ENCODE results near the gene CTDSPL. TPM values are rescaled to one million over a fixed set of nuclear protein-coding genes. Genes with fewer than 3 reads are reported as not detected.
A peak's percentile ranks its signal among the peaks of the same experiment; 100 is the strongest.

The CTDSPL gene
- total and polyA plus RNA-seq, 2 experiments from 2014 or later: 29.2 to 33.7 TPM

DNA sequence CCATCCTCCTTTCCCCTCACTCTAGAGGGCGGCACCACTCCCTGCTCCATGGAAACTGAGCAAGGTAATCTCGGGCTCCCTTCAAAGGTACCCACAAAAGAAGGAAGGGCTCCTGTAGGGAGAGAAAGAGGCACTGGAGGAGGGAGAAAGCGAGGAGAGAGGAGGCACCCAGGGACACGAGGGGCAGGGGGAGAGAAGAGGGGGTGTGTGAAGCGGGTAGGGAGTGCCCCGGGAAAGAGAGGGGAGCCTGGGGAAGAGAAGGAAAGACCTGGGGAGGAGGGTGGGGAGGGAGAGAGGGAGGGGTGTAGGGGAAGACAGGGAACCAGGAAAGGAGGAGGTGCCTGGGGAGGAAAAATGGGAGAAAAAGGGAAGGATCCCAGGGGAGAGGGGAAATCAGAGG is 129.4 kb downstream of the CTDSPL start:
- DNase-seq (ENCODE audit: low spot score): peak; percentile 40
- Histone ChIP-seq H3K27me3 (no peaks in the 10 kb centered on the region), H3K9me2 (replicated peaks; ENCODE audit: insufficient read depth) (no peaks in the 10 kb centered on the region), H4K20me1 (ENCODE audit: insufficient read depth, poor library complexity, severe bottlenecking) (no peaks in the 10 kb centered on the region), H3K4me3 (no peak overlapping the region), H3K79me2 (peaks cover 13% of the 10 kb centered on the region), H3K27ac (peak overlapping the region; percentile 99), H3K4me1 (ENCODE audit: insufficient read depth) (peaks cover 61% of the 10 kb centered on the region), H2AFZ (no peak overlapping the region), H3K36me3 (replicated peaks; ENCODE audit: insufficient read depth, low read depth) (no peaks in the 10 kb centered on the region), H3K9me3 (ENCODE audit: low read depth) (no peaks in the 10 kb centered on the region), H3K4me2 (peak overlapping the region; percentile 67)
- TF ChIP-seq EZH2phosphoT487 (IDR thresholded peaks at IDR 0.05; ENCODE audit: low read depth, severe bottlenecking, unreplicated experiment) (no peak), EZH2 (IDR thresholded peaks at IDR 0.05; ENCODE audit: borderline replicate concordance) (no peak)
- TF ChIP-seq, protein P1, sequence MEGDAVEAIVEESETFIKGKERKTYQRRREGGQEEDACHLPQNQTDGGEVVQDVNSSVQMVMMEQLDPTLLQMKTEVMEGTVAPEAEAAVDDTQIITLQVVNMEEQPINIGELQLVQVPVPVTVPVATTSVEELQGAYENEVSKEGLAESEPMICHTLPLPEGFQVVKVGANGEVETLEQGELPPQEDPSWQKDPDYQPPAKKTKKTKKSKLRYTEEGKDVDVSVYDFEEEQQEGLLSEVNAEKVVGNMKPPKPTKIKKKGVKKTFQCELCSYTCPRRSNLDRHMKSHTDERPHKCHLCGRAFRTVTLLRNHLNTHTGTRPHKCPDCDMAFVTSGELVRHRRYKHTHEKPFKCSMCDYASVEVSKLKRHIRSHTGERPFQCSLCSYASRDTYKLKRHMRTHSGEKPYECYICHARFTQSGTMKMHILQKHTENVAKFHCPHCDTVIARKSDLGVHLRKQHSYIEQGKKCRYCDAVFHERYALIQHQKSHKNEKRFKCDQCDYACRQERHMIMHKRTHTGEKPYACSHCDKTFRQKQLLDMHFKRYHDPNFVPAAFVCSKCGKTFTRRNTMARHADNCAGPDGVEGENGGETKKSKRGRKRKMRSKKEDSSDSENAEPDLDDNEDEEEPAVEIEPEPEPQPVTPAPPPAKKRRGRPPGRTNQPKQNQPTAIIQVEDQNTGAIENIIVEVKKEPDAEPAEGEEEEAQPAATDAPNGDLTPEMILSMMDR (IDR thresholded peaks at IDR 0.05; ENCODE audit: poor library complexity): no peak
- 58% methylated on average over 5 of the region's 6 CpGs for WGBS (ENCODE audit: low lambda C conversion rate, missing lambda C conversion rate)

DNA sequence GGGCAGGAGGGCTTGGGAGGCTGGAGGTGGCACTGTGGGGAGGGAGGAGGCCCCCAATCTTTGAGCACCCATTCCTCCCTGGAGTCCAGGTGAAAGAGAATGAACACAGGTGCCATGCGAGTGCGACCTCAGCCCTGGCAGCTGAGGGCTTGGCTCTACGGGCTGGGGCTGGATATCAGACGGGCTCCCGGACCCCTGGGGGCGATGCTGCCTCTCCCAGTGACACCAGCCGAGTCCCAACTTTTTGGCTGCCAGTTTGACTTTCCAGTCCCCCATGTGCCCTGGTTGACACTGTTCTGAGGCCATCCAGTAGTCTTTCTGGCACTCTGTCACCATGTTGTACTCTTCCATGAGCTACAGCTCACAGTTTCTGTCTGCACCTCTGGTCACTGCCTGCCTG is 130.1 kb downstream of the CTDSPL start:
- TF ChIP-seq EZH2phosphoT487 (IDR thresholded peaks at IDR 0.05; ENCODE audit: low read depth, severe bottlenecking, unreplicated experiment) (no peak), EZH2 (IDR thresholded peaks at IDR 0.05; ENCODE audit: borderline replicate concordance) (no peak)
- TF ChIP-seq, protein P1 (IDR thresholded peaks at IDR 0.05; ENCODE audit: poor library complexity): no peak
- peaks cover 54% of the 10 kb centered on the region for H3K4me1 ChIP-seq (ENCODE audit: insufficient read depth)
- H3K27me3 ChIP-seq: no peaks in the 10 kb centered on the region
- no peaks in the 10 kb centered on the region for H3K9me2 ChIP-seq (replicated peaks; ENCODE audit: insufficient read depth)
- H3K27ac ChIP-seq: peak overlapping the region; percentile 99
- no peaks in the 10 kb centered on the region for H3K36me3 ChIP-seq (replicated peaks; ENCODE audit: insufficient read depth, low read depth)
- no peaks in the 10 kb centered on the region for H4K20me1 ChIP-seq (ENCODE audit: insufficient read depth, poor library complexity, severe bottlenecking)
- no peak for DNase-seq (ENCODE audit: low spot score)
- no peak overlapping the region for H2AFZ ChIP-seq
- H3K4me2 ChIP-seq: peak overlapping the region; percentile 67
- H3K9me3 ChIP-seq (ENCODE audit: low read depth): no peaks in the 10 kb centered on the region
- WGBS (ENCODE audit: low lambda C conversion rate, missing lambda C conversion rate): 83% methylated on average over 7 of the region's 7 CpGs
- no peak overlapping the region for H3K4me3 ChIP-seq
- H3K79me2 ChIP-seq: peaks cover 13% of the 10 kb centered on the region

DNA sequence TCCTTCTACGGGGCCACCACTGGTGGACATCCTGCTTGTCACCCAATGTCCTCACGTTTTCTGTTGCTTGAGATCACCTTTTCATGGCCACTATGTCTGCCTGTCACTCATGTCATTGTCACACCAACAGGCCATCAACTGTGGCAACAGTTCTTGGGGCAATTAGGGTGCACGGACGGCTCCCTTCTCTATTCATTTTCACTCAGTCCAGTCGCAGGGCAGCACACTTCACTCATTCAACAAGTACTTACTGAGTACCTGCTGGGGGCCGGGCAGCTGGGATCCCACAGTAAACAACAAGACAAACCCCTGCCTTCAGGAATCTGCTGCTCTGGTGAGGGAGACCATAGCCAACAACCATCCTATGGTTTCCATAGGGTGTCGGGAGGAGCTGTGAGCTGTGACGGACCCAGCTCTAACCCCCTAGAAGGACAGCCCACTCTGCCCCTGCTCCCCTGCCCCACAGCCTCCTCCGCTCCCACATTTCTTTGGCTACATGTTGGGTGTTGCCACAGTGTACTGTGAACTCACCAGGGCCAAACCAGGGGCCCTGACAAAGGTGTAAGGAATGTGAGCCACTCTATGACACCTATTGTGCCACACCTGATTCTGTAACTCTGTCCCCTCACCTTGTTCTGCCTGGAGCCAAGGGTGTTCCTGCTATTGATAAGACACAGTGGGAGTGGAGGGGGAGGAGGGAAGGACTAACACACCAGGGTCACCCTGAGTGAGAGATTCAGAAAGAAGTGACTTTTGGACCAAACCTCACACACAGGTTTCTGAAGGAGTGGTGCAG is 130.8 kb downstream of the CTDSPL start:
- peak overlapping the region; percentile 99 for H3K27ac ChIP-seq
- H3K9me3 ChIP-seq (ENCODE audit: low read depth): no peaks in the 10 kb centered on the region
- no peaks in the 10 kb centered on the region for H3K36me3 ChIP-seq (replicated peaks; ENCODE audit: insufficient read depth, low read depth)
- H2AFZ ChIP-seq: no peak overlapping the region
- 75% methylated on average over 9 of the region's 9 CpGs for WGBS (ENCODE audit: low lambda C conversion rate, missing lambda C conversion rate)
- H4K20me1 ChIP-seq (ENCODE audit: insufficient read depth, poor library complexity, severe bottlenecking): no peaks in the 10 kb centered on the region
- H3K9me2 ChIP-seq (replicated peaks; ENCODE audit: insufficient read depth): no peaks in the 10 kb centered on the region
- peak; percentile 84 for DNase-seq (ENCODE audit: low spot score)
- no peak overlapping the region for H3K4me3 ChIP-seq
- TF ChIP-seq EZH2 (IDR thresholded peaks at IDR 0.05; ENCODE audit: borderline replicate concordance) (no peak), EZH2phosphoT487 (IDR thresholded peaks at IDR 0.05; ENCODE audit: low read depth, severe bottlenecking, unreplicated experiment) (no peak)
- TF ChIP-seq, protein P1 (IDR thresholded peaks at IDR 0.05; ENCODE audit: poor library complexity): no peak
- peaks cover 50% of the 10 kb centered on the region for H3K4me1 ChIP-seq (ENCODE audit: insufficient read depth)
- H3K27me3 ChIP-seq: no peaks in the 10 kb centered on the region
- peak overlapping the region; percentile 84 for H3K4me2 ChIP-seq
- H3K79me2 ChIP-seq: peaks cover 13% of the 10 kb centered on the region
